ENCODE measurements around the gene BIRC3.
"Not testable (repeated sequence)": the region's sequence is repeated elsewhere in the genome, so short reads cannot be mapped to it uniquely, and the experiment has no call there.

Gene BIRC3

DNA sequence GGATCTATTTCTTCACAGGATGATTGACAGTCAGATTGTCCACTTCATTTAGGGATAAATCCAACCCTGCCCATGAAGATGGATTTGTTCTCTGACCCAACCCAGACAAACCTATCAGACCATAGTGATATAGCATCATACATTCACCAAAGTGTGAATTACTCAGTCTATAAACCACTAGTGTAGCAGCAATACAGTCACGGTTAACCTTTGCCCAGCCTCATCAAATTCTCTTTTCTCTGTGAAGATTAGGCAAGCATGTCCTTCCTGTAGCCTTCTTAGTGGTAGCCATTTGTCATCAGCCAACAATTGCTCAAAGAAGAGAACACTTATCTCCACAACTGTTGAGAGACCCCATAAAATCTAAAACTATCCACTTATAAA, 15.3 kb downstream of the BIRC3 start:
- no peaks in the 10 kb centered on the region for H3K36me3 ChIP-seq (ENCODE audit: control insufficient read depth, low read depth, low read length)

DNA sequence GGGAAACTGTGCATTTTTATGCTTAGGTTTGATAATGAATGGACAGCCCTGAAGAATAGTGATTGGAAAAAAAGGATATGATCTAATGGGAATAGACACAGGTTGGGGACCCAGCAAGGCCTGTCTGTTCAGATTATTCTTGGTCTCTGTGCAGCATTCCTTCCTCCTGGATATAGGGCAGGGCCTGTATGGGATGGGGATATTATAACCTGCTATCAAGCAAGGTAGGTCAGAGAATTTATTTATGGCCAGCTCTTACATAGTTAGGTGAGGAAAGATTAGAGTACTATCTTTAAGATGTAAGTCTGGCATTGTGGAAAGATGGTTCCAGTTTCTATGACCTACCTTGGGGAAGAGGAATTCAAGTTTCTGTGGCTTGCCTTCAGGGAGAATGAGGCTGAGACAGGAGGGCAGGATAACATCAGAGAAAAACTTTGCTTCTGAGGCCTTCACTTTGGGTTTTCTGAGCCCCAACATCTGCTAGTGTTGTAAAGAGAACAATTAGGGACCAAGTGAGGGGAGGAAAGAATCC, 21.3 kb downstream of the BIRC3 start:
- Histone ChIP-seq H3K27me3 (ENCODE audit: control insufficient read depth, insufficient read depth, low read length) (no peaks in the 10 kb centered on the region), H3K4me3 (ENCODE audit: low read length) (no peak overlapping the region), H3K4me1 (ENCODE audit: control insufficient read depth, low read depth, low read length) (no peaks in the 10 kb centered on the region), H3K36me3 (ENCODE audit: control insufficient read depth, low read depth, low read length) (no peaks in the 10 kb centered on the region), H3K9me3 (ENCODE audit: control insufficient read depth, low read depth, low read length) (no peaks in the 10 kb centered on the region), H3K27ac (ENCODE audit: low read length) (no peak overlapping the region), H3K9ac (ENCODE audit: low read length) (no peak overlapping the region)

More for the DNA sequence above, 15.3 kb downstream of the BIRC3 start:
- Histone ChIP-seq H3K9me3 (ENCODE audit: control insufficient read depth, low read depth, low read length) (no peaks in the 10 kb centered on the region), H3K9ac (ENCODE audit: low read length) (no peak overlapping the region), H3K4me3 (ENCODE audit: low read length) (no peak overlapping the region), H3K4me1 (ENCODE audit: control insufficient read depth, low read depth, low read length) (no peaks in the 10 kb centered on the region), H3K27ac (ENCODE audit: low read length) (no peak overlapping the region), H3K27me3 (ENCODE audit: control insufficient read depth, insufficient read depth, low read length) (no peaks in the 10 kb centered on the region)

DNA sequence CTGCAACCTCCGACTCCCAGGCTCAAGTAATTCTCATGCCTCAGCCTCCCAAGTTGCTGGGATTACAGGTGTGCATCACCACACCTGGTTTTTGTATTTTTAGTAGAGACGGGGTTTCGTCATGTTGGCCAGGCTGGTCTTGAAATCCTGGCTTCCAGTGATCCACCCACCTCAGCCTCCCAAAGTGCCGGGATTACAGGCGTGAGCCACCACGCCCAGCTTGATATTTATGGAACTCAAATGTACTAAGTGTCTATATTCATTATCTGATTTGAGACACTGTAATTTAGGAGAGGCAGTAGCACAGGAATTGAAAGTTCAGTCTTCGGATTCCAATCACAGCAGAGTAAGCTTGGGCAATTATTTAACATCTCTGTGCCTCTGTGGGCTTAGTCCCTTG, 24.0 kb downstream of the BIRC3 start:
- not testable (repeated sequence) for H3K4me3 ChIP-seq (ENCODE audit: low read length); H3K9ac ChIP-seq (ENCODE audit: low read length); H3K4me1 ChIP-seq (ENCODE audit: control insufficient read depth, low read depth, low read length)

DNA sequence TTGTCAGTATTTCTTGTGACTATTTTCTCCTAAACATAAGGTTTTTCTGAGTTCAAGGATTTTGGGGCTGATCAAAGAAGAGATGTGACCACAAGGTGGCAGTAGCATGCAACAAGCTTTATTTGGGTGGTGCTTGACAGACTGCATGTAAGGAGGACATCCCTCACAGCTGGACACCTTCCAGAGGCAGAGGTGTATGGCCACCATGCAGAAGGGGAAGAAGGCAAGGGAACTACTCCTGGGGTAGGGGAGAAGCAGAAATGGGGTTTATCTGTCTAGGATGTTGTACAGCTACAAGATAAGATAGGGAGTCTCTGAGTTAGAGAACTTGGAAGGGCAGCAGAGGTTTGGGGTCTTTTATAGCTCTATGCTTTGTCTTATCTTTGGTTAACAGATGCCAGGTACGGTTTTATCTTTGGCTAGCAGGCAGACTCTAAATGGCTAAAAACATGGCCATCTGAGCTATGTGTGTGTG, 24.6 kb downstream of the BIRC3 start:
- Histone ChIP-seq H3K27ac (ENCODE audit: low read length) (no peak overlapping the region), H3K4me1 (ENCODE audit: control insufficient read depth, low read depth, low read length) (peaks cover 5% of the 10 kb centered on the region), H3K27me3 (ENCODE audit: control insufficient read depth, insufficient read depth, low read length) (no peaks in the 10 kb centered on the region), H3K36me3 (ENCODE audit: control insufficient read depth, low read depth, low read length) (no peaks in the 10 kb centered on the region), H3K9me3 (ENCODE audit: control insufficient read depth, low read depth, low read length) (no peaks in the 10 kb centered on the region), H3K4me3 (ENCODE audit: low read length) (no peak overlapping the region), H3K9ac (ENCODE audit: low read length) (no peak overlapping the region)

More for the DNA sequence above, 24.0 kb downstream of the BIRC3 start:
- H3K27me3 ChIP-seq (ENCODE audit: control insufficient read depth, insufficient read depth, low read length); H3K9me3 ChIP-seq (ENCODE audit: control insufficient read depth, low read depth, low read length); H3K27ac ChIP-seq (ENCODE audit: low read length); H3K36me3 ChIP-seq (ENCODE audit: control insufficient read depth, low read depth, low read length): not testable (repeated sequence)

DNA sequence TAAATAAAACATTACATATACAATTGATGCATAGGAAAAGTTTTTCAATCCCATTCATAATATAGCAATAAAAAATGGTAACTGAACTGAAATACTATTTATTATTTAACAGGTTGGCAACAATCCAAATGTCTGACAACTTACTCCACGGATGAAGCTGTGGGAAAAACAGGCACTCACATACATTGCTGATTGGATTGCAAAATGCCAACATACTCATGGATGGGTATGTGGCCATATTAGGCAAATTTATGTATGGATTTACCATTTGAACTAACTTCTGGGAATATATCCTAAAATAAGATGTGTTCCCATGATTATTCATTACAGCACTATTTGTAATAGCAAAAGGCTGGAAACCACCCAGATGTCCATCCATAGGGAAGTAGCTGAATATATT, 26.5 kb downstream of the BIRC3 start:
- Histone ChIP-seq H3K27ac (ENCODE audit: low read length) (no peak overlapping the region), H3K9ac (ENCODE audit: low read length) (no peak overlapping the region), H3K4me3 (ENCODE audit: low read length) (no peak overlapping the region), H3K4me1 (ENCODE audit: control insufficient read depth, low read depth, low read length) (peaks cover 12% of the 10 kb centered on the region), H3K36me3 (ENCODE audit: control insufficient read depth, low read depth, low read length) (no peaks in the 10 kb centered on the region), H3K9me3 (ENCODE audit: control insufficient read depth, low read depth, low read length) (no peaks in the 10 kb centered on the region), H3K27me3 (ENCODE audit: control insufficient read depth, insufficient read depth, low read length) (no peaks in the 10 kb centered on the region)

DNA sequence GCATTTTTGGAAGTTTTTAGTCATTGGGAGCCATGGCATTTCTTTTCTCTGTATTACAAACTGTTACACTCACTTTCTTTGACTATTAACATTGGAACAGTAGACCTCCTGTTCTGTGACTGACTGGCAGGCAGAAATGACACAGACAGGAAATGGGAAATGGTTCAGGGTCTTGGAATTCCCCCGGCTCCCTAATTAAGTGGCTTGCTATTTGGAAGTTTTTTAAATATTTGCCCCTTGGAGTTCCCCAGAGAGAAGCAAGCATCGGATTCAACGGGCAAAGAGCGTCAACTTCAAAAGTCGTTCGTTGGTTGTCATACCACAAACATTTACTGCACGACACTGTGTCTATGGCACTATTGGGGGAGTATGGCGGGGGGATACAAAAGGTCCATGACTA, 28.6 kb downstream of the BIRC3 start:
- Histone ChIP-seq H3K27ac (ENCODE audit: low read length) (no peak overlapping the region), H3K4me3 (ENCODE audit: low read length) (peak overlapping the region; percentile 99), H3K4me1 (ENCODE audit: control insufficient read depth, low read depth, low read length) (peaks cover 12% of the 10 kb centered on the region), H3K36me3 (ENCODE audit: control insufficient read depth, low read depth, low read length) (no peaks in the 10 kb centered on the region), H3K9me3 (ENCODE audit: control insufficient read depth, low read depth, low read length) (no peaks in the 10 kb centered on the region), H3K27me3 (ENCODE audit: control insufficient read depth, insufficient read depth, low read length) (no peaks in the 10 kb centered on the region), H3K9ac (ENCODE audit: low read length) (no peak overlapping the region)

DNA sequence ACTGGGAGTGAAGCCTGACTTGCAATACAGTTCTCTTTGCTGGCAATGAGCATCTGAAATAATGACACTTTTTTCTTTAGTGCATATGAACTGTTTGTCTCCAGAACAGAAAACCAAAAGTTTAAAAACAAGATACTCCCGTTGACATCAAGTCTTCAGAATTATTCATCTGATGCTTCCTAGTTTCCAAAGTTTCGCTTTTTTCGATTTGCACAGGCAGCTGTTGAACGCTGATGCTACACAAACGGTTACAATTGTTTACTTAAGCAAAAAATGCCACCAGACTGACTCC, 29.1 kb downstream of the BIRC3 start:
- peaks cover 12% of the 10 kb centered on the region for H3K4me1 ChIP-seq (ENCODE audit: control insufficient read depth, low read depth, low read length)
- peak overlapping the region; percentile 99 for H3K4me3 ChIP-seq (ENCODE audit: low read length)
- no peak overlapping the region for H3K27ac ChIP-seq (ENCODE audit: low read length)
- H3K36me3 ChIP-seq (ENCODE audit: control insufficient read depth, low read depth, low read length), result no peaks in the 10 kb centered on the region
- H3K9me3 ChIP-seq (ENCODE audit: control insufficient read depth, low read depth, low read length), result no peaks in the 10 kb centered on the region
- H3K27me3 ChIP-seq (ENCODE audit: control insufficient read depth, insufficient read depth, low read length), result no peaks in the 10 kb centered on the region
- H3K9ac ChIP-seq (ENCODE audit: low read length), result peak overlapping the region; percentile 85

DNA sequence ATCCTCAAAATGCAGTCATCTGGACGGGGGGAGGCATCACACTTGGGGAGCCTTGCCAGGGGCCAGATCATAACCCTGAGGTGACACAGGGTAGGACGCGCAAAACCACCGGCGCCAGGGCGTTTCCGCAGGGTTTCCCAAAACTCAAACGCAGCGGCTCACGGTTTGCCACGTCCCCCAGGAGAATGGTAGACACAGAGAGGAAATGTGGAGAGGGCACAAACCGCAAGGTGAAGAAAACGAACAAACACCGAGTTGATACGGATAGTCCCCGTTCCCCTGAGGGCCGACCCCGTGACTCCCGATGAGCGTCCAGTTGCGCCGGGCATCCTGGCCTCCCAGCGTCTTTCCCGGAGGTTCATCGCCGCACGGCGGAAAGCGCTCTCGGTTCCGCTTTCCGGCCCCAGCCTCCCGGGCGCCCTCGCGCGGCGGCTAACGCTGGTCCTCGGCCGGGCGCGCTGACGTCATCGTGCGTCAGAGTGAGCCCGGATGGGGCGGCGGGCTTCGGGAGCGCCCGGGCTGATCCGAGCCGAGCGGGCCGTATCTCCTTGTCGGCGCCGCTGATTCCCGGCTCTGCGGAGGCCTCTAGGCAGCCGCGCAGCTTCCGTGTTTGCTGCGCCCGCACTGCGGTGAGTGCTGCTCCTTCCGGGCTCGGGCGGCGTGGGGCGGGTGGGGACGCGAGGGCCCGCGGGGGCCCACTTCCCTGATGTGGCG, 29.6 kb downstream of the BIRC3 start, which contains the start of gene BIRC2:
Gene BIRC2 (plus strand): TSS at position 467 of the 714 bp plus-strand sequence. CDS start 2,641 bp downstream, outside the sequence.
- H3K9me3 ChIP-seq (ENCODE audit: control insufficient read depth, low read depth, low read length), result no peaks in the 10 kb centered on the region
- H3K27ac ChIP-seq (ENCODE audit: low read length), result peak within 1 kb of the TSS; percentile 59
- peak within 1 kb of the TSS; percentile 99 for H3K4me3 ChIP-seq (ENCODE audit: low read length)
- H3K36me3 ChIP-seq (ENCODE audit: control insufficient read depth, low read depth, low read length), result no peaks in the 10 kb centered on the region
- no peaks in the 10 kb centered on the region for H3K27me3 ChIP-seq (ENCODE audit: control insufficient read depth, insufficient read depth, low read length)
- peaks cover 12% of the 10 kb centered on the region for H3K4me1 ChIP-seq (ENCODE audit: control insufficient read depth, low read depth, low read length)
- peak within 1 kb of the TSS; percentile 85 for H3K9ac ChIP-seq (ENCODE audit: low read length)

DNA sequence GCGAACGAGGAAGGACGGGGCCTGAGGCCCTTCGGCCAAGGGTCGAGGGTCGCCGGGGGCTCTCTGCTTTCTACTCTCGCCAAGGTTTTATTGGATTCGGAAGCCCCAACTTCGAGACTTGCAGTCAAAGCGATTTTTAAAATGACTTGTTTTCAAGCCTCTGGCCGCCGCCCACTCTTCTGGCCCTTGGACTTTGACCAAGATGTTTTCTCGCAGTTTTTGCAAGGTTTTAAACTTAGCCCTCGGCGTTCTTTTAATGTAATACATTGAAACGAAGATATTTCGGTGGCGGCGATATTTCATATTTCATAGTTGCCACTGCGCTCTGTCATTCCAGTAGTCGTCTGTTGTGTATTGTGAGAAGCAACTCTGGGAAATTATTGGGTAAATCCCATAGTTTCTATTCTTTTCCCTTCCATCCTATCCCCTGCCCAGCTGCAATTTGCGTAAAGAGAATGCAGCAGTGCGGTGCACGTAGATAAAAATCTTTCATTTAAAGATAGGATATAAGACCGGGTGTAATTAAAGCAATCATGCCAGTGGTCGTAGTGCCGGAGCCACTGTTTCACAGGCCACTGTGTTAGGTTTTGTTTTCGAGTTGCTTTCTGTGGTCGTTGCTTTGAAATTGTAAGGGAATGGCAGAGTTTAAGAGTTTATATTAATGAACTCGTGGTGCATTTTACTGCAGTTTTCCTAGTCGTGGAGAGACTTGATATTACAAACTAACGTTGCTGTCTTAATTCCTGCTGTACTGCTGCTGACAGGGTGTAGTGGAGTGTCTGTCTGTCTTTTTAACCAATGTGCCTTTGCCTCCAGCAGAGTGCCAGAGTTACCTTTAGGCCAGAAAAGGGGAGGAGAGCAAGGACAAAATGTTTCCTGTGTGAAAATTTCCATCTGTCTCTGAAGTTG, 30.4 kb downstream of the BIRC3 start:
- Histone ChIP-seq H3K36me3 (ENCODE audit: control insufficient read depth, low read depth, low read length) (no peaks in the 10 kb centered on the region), H3K27me3 (ENCODE audit: control insufficient read depth, insufficient read depth, low read length) (no peaks in the 10 kb centered on the region), H3K9ac (ENCODE audit: low read length) (peak overlapping the region; percentile 85), H3K4me1 (ENCODE audit: control insufficient read depth, low read depth, low read length) (peaks cover 12% of the 10 kb centered on the region), H3K27ac (ENCODE audit: low read length) (peak overlapping the region; percentile 59), H3K4me3 (ENCODE audit: low read length) (peak overlapping the region; percentile 99), H3K9me3 (ENCODE audit: control insufficient read depth, low read depth, low read length) (no peaks in the 10 kb centered on the region)

DNA sequence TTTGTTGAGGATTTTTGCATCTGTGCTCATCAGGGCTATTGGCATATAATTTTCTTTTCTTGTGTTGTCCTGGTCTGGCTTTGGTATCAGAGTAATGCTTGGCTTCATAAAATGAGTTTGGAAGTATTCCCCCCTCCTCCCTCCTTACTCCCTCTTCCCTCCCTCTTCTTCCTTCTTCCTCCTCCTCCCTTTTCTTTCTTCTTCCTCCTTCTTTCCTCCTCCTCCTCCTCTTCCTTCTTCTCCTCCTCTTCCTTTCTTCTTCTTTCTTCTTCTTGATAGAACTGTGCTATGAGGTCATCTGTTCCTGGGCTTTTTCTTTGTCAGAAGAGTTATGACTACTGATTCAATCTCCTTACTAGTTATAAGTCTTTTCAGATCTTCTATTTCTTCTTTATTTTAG, 39.8 kb downstream of the BIRC3 start:
- no peak overlapping the region for H3K27ac ChIP-seq (ENCODE audit: low read length)
- H3K9ac ChIP-seq (ENCODE audit: low read length), result no peak overlapping the region
- no peak overlapping the region for H3K4me3 ChIP-seq (ENCODE audit: low read length)
- no peaks in the 10 kb centered on the region for H3K27me3 ChIP-seq (ENCODE audit: control insufficient read depth, insufficient read depth, low read length)
- no peaks in the 10 kb centered on the region for H3K9me3 ChIP-seq (ENCODE audit: control insufficient read depth, low read depth, low read length)
- peaks cover 2% of the 10 kb centered on the region for H3K36me3 ChIP-seq (ENCODE audit: control insufficient read depth, low read depth, low read length)
- no peaks in the 10 kb centered on the region for H3K4me1 ChIP-seq (ENCODE audit: control insufficient read depth, low read depth, low read length)

DNA sequence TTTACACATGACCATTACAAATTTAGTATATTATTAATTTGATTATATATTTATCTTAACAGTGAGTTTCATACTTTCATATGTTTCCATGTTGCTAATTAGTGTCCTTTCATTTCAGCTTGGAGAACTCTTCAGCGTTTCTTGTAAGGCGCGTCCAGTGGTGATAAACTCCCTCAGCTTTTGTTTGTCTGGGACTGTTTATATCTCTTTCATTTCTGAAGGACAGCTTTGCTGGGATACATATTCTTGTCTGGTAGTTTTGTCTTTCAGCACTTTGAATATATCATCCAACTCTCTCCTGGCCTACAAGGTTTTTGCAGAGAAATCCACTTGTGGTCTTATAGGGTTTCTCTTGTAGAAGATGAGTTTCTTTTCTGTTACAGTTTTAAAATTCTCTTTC, 42.1 kb downstream of the BIRC3 start:
- H3K9ac ChIP-seq (ENCODE audit: low read length), result no peak overlapping the region
- peaks cover 16% of the 10 kb centered on the region for H3K36me3 ChIP-seq (ENCODE audit: control insufficient read depth, low read depth, low read length)
- H3K27me3 ChIP-seq (ENCODE audit: control insufficient read depth, insufficient read depth, low read length), result no peaks in the 10 kb centered on the region
- no peaks in the 10 kb centered on the region for H3K9me3 ChIP-seq (ENCODE audit: control insufficient read depth, low read depth, low read length)
- H3K27ac ChIP-seq (ENCODE audit: low read length), result no peak overlapping the region
- H3K4me1 ChIP-seq (ENCODE audit: control insufficient read depth, low read depth, low read length), result no peaks in the 10 kb centered on the region
- H3K4me3 ChIP-seq (ENCODE audit: low read length), result no peak overlapping the region
